Astrocyte (in vitro differentiated cells and primary cell): ENCODE data around the gene GALT. TPM values are rescaled to one million over a fixed set of nuclear protein-coding genes. Genes with fewer than 3 reads are reported as not detected.

Source experiments
- DNase-seq: peaks from one replicate; pipeline ENCODE4 v3.0.0-alpha.2; 2010; ENCODE audit warnings: low read depth
- FAIRE-seq: peaks from 2 replicates; lab custom pipeline; 2011; peaks lifted over from hg19 to GRCh38; lab: Jason Lieb, UNC
- H2AFZ ChIP-seq: 2 replicates; pipeline ENCODE4 v1.6.0; 2012; ENCODE audit warnings: low read depth, low read length, inconsistent platforms
- H3K27ac ChIP-seq: 2 replicates; pipeline ENCODE4 v1.5.1; 2011; ENCODE audit warnings: low read depth, low read length, inconsistent platforms
- H3K27me3 ChIP-seq: 2 replicates; pipeline ENCODE4 v1.6.0; 2011; ENCODE audit warnings: low read length, inconsistent platforms; ENCODE audit not compliant: insufficient read depth
- H3K36me3 ChIP-seq: 2 replicates; pipeline ENCODE4 v1.5.1; 2011; ENCODE audit warnings: low read length, inconsistent platforms; ENCODE audit not compliant: insufficient read depth
- H3K4me1 ChIP-seq: 2 replicates; pipeline ENCODE4 v1.5.1; 2011; ENCODE audit warnings: low read length, inconsistent platforms; ENCODE audit not compliant: insufficient read depth
- H3K4me2 ChIP-seq: 2 replicates; pipeline ENCODE4 v1.6.0; 2012; ENCODE audit warnings: low read length, inconsistent platforms
- H3K4me3 ChIP-seq: 2 replicates; pipeline ENCODE4 v1.5.1; 2011; ENCODE audit warnings: low read depth, mild to moderate bottlenecking, low read length, inconsistent platforms; ENCODE audit not compliant: insufficient read depth
- H3K79me2 ChIP-seq: 2 replicates; pipeline ENCODE4 v1.6.0; 2012; ENCODE audit warnings: mild to moderate bottlenecking, low read length, inconsistent platforms; ENCODE audit not compliant: insufficient read depth
- H3K9ac ChIP-seq: 2 replicates; pipeline ENCODE4 v1.6.0; 2012; ENCODE audit warnings: mild to moderate bottlenecking, low read length, inconsistent platforms
- H3K9me3 ChIP-seq: 2 replicates; pipeline ENCODE4 v1.5.1; 2012; ENCODE audit warnings: low read depth, mild to moderate bottlenecking, low read length, inconsistent platforms; ENCODE audit not compliant: insufficient read depth
- H4K20me1 ChIP-seq: 2 replicates; pipeline ENCODE4 v1.6.0; 2012; ENCODE audit warnings: low read length, inconsistent platforms; ENCODE audit not compliant: insufficient read depth
- H3K27ac Mint-ChIP-seq: one replicate; pipeline ENCODE4 v1.8.0; 2021; ENCODE audit warnings: mild to moderate bottlenecking, mixed read lengths; ENCODE audit not compliant: unreplicated experiment
- H3K27me3 Mint-ChIP-seq: one replicate; pipeline ENCODE4 v1.8.0; 2021; ENCODE audit warnings: low read depth, mixed read lengths; ENCODE audit not compliant: unreplicated experiment
- H3K36me3 Mint-ChIP-seq: one replicate; pipeline ENCODE4 v1.8.0; 2021; ENCODE audit warnings: low read depth, mixed read lengths; ENCODE audit not compliant: unreplicated experiment
- H3K4me1 Mint-ChIP-seq: one replicate; pipeline ENCODE4 v1.8.0; 2021; ENCODE audit warnings: low read depth, mixed read lengths; ENCODE audit not compliant: unreplicated experiment
- H3K4me3 Mint-ChIP-seq: one replicate; pipeline ENCODE4 v1.8.0; 2021; ENCODE audit warnings: mild to moderate bottlenecking, moderate library complexity, mixed read lengths; ENCODE audit not compliant: unreplicated experiment
- H3K9me3 Mint-ChIP-seq: one replicate; pipeline ENCODE4 v1.8.0; 2021; ENCODE audit warnings: mild to moderate bottlenecking, mixed read lengths; ENCODE audit not compliant: unreplicated experiment
- CTCF ChIP-seq: IDR thresholded peaks from 2 replicates; pipeline ENCODE4 v1.5.1; 2011; ENCODE audit warnings: low read depth, mild to moderate bottlenecking, inconsistent platforms, low read length, moderate library complexity; ENCODE audit not compliant: insufficient read depth
- EZH2 ChIP-seq: IDR thresholded peaks from 2 replicates; pipeline ENCODE4 v1.6.1; 2012; ENCODE audit warnings: mild to moderate bottlenecking, low read length, inconsistent platforms; ENCODE audit not compliant: insufficient read depth
- total RNA-seq: library from RNA; stranded (reverse); gene quantifications from 2 replicates; pipeline ENCODE4 v1.2.1, GENCODE V29; 2021

Gene GALT
- total RNA-seq, 1 donor from 2014 or later, result 30.7 TPM

GRCh38 chr9:34694811-34695210, 48.3 kb downstream of the GALT start:
- no peak overlapping the region for H3K4me2 ChIP-seq
- H3K36me3 Mint-ChIP-seq, result peaks cover 4% of the 10 kb centered on the region
- peaks cover 15% of the 10 kb centered on the region for H3K27me3 ChIP-seq
- DNase-seq (no peak), FAIRE-seq (no peak)
- no peak overlapping the region for H3K4me3 ChIP-seq
- no peak overlapping the region for H3K27ac ChIP-seq
- H4K20me1 ChIP-seq, result no peaks in the 10 kb centered on the region
- H3K27ac Mint-ChIP-seq, result no peak overlapping the region
- H2AFZ ChIP-seq, result no peak overlapping the region
- no peak overlapping the region for H3K4me3 Mint-ChIP-seq
- no peaks in the 10 kb centered on the region for H3K9me3 ChIP-seq
- H3K4me1 ChIP-seq, result no peaks in the 10 kb centered on the region
- H3K4me1 Mint-ChIP-seq, result no peaks in the 10 kb centered on the region
- TF ChIP-seq CTCF, result no peak
- no peak for TF ChIP-seq EZH2
- H3K79me2 ChIP-seq, result no peaks in the 10 kb centered on the region
- no peaks in the 10 kb centered on the region for H3K9me3 Mint-ChIP-seq
- H3K27me3 Mint-ChIP-seq, result peaks cover 44% of the 10 kb centered on the region
- no peak overlapping the region for H3K9ac ChIP-seq
- H3K36me3 ChIP-seq, result no peaks in the 10 kb centered on the region

Other genes with a start within 250 kb of the GALT start
- 59.9 and 63.5 TPM in 2 replicates for gene FAM219A, start 188.1 kb upstream of the GALT start, total RNA-seq
- gene DNAI1, start 187.9 kb upstream of the GALT start, total RNA-seq, result 0.58 and 1.8 TPM in 2 replicates
- 0.55 and 1.1 TPM in 2 replicates for gene ENHO, start 123.7 kb upstream of the GALT start, total RNA-seq
- gene CNTFR, start 57.0 kb upstream of the GALT start, total RNA-seq, result 6.6 and 7.4 TPM in 2 replicates
- 13.9 TPM in 2 replicates for gene RPP25L, start 34.6 kb upstream of the GALT start, total RNA-seq
- gene DCTN3, start 26.2 kb upstream of the GALT start, total RNA-seq, result 93.0 and 94.8 TPM in 2 replicates
- gene ARID3C, start 17.6 kb upstream of the GALT start, total RNA-seq, result 0.16 and 0.19 TPM in 2 replicates
- gene SIGMAR1, start 8.9 kb upstream of the GALT start, total RNA-seq, result 73.2 and 81.3 TPM in 2 replicates
- 22.2 and 28.0 TPM in 2 replicates for gene IL11RA, start 5.5 kb downstream of the GALT start, total RNA-seq
- gene CCL27, start 16.0 kb downstream of the GALT start, total RNA-seq, result 0.52 TPM in 1 of 2 replicates, not detected in the other
- not detected in 2 replicates for gene CCL19, start 44.6 kb downstream of the GALT start, total RNA-seq
- not detected in 2 replicates for gene CCL21, start 63.5 kb downstream of the GALT start, total RNA-seq